Superior temporal gyrus (tissue), 1 donor: ENCODE data around the gene PCGF2.

ENCODE experiments used
- DNase-seq: peaks from one replicate; pipeline ENCODE4 v3.0.0-alpha.2; 2016; ENCODE audit errors: extremely low spot score

The PCGF2 gene

DNA sequence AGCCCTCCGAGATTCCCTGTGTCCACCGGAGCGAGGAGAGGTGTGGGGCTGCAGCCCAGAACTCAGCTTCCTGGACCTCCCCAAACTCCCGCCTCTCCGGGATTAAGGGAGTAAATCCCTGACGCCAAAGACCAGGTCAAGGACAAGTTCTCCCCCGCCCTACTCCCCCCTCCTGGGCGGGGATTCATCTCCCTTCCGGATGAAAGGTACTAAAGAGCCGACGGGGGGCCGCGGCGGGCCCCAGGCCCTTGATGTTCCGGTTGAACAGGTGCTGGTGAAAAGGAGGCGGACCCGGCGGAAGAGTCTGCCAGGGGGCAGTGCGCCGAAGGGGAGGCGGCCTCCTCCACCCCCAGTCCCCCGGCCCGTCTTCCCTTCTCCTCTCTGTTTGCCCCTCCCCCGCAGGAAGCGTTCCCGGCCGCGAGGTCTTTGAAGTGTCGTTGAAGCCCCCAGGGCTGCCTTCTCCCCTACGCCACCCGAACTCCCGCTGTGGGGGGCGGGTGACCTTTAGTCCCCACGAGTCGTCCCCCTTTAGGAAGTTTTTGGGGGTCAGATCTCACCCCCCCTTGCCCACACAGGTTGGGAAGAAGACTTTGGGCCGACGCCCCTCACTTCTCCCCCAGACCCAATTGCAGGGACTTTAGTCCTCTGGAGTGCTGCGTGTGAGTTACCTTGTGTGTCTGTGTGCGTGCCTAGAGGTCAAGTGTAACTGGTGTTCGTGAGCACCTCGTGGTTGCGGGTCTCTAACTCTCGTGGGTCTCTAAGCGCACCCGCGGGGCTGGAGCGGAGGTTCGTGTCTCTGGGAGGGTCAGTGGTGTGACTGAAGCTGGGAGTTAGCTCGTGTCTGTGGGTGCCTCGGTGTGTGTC lies 44.2 kb downstream of the PCGF2 start:
- no peak for DNase-seq

GRCh38 chr17:38702916-38703741 lies 45.0 kb downstream of the PCGF2 start:
- no peak for DNase-seq

GRCh38 chr17:38702166-38702915 lies 45.8 kb downstream of the PCGF2 start:
- peak; percentile 74 for DNase-seq

DNA sequence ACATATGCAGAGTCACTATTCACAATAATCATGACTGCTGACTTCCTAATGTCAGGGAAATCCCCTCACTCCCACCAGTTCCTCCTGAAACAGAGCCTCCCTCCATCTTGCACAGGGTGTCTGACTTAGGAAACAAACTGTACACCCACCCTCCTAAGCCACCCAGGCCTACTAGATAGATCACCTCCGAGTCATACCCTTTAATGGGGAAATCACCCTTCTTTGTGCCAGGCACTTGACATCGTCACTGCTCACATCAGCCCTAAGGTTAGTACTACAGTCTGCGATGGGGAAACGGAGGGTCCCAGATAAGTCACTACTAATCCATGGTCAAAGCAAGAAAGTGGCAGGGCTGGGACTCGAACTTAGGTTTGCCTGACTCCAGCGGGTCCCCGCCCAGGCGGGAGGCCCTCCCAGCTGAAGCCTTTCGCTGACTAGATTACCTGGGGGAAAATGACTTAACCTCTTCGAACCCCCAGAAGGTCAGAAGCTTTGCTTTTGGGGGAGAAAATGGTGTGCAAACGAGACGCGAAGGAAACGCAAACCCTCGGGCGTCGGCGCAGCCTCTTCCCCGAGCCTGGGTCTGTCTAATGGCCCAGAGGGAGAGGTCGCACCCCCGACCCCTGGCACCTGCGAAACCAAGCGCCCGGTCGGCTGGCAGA lies 46.5 kb downstream of the PCGF2 start:
- DNase-seq: no peak

DNA sequence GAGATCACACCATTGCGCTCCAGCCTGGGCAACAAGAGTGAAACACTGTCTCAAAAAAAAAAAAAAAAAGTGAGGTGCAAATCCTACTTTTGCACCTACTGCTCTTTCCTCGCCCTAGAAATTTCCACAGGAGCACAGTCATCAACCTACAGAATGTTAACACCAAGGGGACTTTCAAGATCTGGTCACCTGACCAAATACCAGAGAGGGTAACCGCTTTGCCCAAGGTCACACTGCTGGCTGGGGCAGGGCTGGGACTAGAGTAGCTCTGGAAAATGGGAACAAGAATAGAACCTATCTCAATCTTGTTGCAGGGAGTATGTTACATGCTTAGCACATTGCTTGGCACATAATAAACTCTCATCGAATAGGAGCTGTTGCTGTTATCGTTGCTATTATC lies 49.4 kb downstream of the PCGF2 start:
- DNase-seq: no peak

- DNase-seq: no peak
Observed at GRCh38 chr17:38697061-38697820, 50.9 kb downstream of the PCGF2 start.

GRCh38 chr17:38693700-38694329 lies 54.3 kb downstream of the PCGF2 start:
- DNase-seq: no peak

DNA sequence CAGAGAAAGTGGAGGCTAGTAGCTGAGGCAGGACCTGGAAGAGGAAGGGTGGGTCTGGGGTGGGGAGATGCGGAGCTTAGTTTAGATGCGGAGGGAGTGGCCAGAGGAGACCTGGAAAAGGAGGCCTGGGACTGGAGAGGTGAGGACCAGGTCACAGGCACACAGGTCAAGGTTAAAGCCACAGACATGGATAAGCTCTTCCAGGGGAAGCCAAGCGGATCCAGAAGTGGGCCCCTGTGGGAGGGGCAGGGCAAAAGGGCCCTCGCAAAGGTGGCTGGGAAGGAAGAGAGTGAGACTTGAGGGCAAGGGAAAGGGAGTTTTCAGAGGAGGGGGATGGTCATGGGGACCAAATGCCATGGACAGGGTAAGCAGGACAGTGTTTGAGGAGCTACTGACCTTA lies 57.0 kb downstream of the PCGF2 start:
- no peak for DNase-seq

GRCh38 chr17:38690386-38690785 lies 57.8 kb downstream of the PCGF2 start:
- no peak for DNase-seq

- no peak for DNase-seq
Observed at GRCh38 chr17:38687286-38687685, 60.9 kb downstream of the PCGF2 start.

DNA sequence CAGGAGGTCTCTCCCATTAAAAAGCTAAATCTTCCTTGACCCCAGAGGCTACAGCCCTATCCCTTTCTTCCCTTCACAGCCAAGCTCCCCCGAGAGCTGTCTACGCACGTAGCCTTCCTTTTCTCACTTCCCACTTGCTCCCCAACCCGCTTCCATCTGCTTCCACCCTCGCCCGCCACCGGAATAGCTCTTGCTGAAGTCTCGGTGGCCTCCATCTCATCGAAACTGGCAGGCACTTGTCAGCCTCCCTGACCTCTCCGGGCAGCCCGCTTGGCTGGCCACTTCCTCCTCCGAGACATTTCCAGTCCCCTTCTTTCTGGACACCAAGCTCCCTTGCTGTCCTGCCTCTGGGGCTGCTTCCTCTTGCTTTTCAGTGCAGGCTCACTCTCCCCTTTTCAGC lies 62.6 kb downstream of the PCGF2 start:
- no peak for DNase-seq
